Smooth muscle cell (in vitro differentiated cells): Measurements from ENCODE around the gene KIAA1671. TPM values are rescaled to one million over a fixed set of nuclear protein-coding genes. Genes with fewer than 3 reads are reported as not detected.
A peak's percentile ranks its signal among the peaks of the same experiment; 100 is the strongest.

Experiments
- DNase-seq: peaks from one replicate; lab custom pipeline; 2025; ENCODE audit not compliant: unreplicated experiment; lab: John Stamatoyannopoulos, UW
- H2AFZ ChIP-seq: fragments of 200-600 bp; sonication (generic); 2 replicates; pipeline ENCODE4 v1.6.0; 2016; ENCODE audit warnings: antibody characterized with exemption, low read depth, mild to moderate bottlenecking
- H3F3A ChIP-seq: fragments of 200-600 bp; sonication (generic); 2 replicates; pipeline ENCODE4 v1.6.0; 2017; ENCODE audit warnings: antibody characterized with exemption, low read depth
- H3K27ac ChIP-seq: fragments of 200-600 bp; sonication (generic); 2 replicates; pipeline ENCODE4 v1.5.1; 2016; ENCODE audit warnings: low read depth, mild to moderate bottlenecking
- H3K27me3 ChIP-seq: fragments of 200-600 bp; sonication (generic); 2 replicates; pipeline ENCODE4 v1.6.1; 2016; ENCODE audit warnings: low read depth, mild to moderate bottlenecking
- H3K36me3 ChIP-seq: fragments of 200-600 bp; sonication (generic); 2 replicates; pipeline ENCODE4 v1.5.1; 2016; ENCODE audit warnings: low read depth
- H3K4me1 ChIP-seq: fragments of 200-600 bp; sonication (generic); 2 replicates; pipeline ENCODE4 v1.5.1; 2016; ENCODE audit warnings: low read depth
- H3K4me2 ChIP-seq: fragments of 200-600 bp; sonication (generic); 2 replicates; pipeline ENCODE4 v1.6.0; 2016; ENCODE audit warnings: mild to moderate bottlenecking
- H3K4me3 ChIP-seq: fragments of 200-600 bp; sonication (generic); 2 replicates; pipeline ENCODE4 v1.5.1; 2016; ENCODE audit warnings: mild to moderate bottlenecking
- H3K79me2 ChIP-seq: fragments of 200-600 bp; sonication (generic); 2 replicates; pipeline ENCODE4 v1.6.0; 2016; ENCODE audit warnings: low read depth, mild to moderate bottlenecking
- H3K9ac ChIP-seq: fragments of 200-600 bp; sonication (generic); 2 replicates; pipeline ENCODE4 v1.6.0; 2016; ENCODE audit warnings: low read depth
- H3K9me3 ChIP-seq: fragments of 200-600 bp; sonication (generic); replicated peaks from 2 replicates; pipeline ENCODE4 v1.5.1; 2016; ENCODE audit warnings: low read depth
- H4K20me1 ChIP-seq: fragments of 200-600 bp; sonication (generic); 2 replicates; pipeline ENCODE4 v1.6.0; 2016; ENCODE audit warnings: low read depth
- WGBS: methylation state at CpG from one replicate; pipeline ENCODE4 v1.1.7; 2016; ENCODE audit warnings: low lambda C conversion rate; 5-methylcytosine and 5-hydroxymethylcytosine counted together
- polyA plus RNA-seq: library from polyadenylated mRNA; unstranded; fragments of >200 nt; fragmentation: Nextera tagmentation; extraction: Ambion mirVana; gene quantifications from 2 replicates; pipeline ENCODE4 v1.2.1, GENCODE V29; 2016
- total RNA-seq: library from RNA; depleted of rRNA; stranded (reverse); fragments of >200 nt; gene quantifications from 2 replicates; pipeline ENCODE4 v1.2.3, GENCODE V29; 2014
- TF ChIP-seq, protein P1 (sequence below): fragments of 200-600 bp; sonication (generic); IDR thresholded peaks from 2 replicates; pipeline ENCODE4 v1.5.1; 2017; ENCODE audit warnings: borderline replicate concordance, mild to moderate bottlenecking, antibody characterized with exemption; ENCODE audit not compliant: insufficient read depth, poor library complexity, severe bottlenecking

KIAA1671 gene
- total and polyA plus RNA-seq, 2 experiments from 2014 or later: 1.7 to 7.6 TPM

DNA sequence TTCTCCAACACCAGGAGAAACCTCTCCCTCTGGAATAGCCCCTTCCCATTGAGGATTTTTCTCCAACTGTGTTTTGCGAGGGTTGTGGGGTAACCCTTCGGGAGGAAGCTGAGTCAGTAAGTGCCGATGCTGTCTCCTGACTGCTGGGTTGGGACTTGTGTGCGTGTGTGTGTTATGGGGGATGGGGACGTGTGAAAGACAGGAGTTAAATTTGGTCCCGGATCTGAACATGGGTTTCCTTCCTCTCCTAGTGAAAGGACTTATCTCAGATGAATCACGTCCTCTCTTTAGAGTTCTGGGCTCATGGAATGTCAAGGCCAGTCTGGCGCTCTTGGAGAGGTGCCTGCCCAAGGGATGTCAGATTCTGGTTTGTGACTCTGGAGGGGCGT lies 33.3 kb downstream of the KIAA1671 start:
- H3K27me3 ChIP-seq: no peaks in the 10 kb centered on the region
- H3K4me3 ChIP-seq: peak overlapping the region; percentile 29
- peak overlapping the region; percentile 17 for H2AFZ ChIP-seq
- H3K4me2 ChIP-seq: peak overlapping the region; percentile 78
- H4K20me1 ChIP-seq: no peaks in the 10 kb centered on the region
- WGBS: 17% methylated on average over 9 of the region's 9 CpGs
- TF ChIP-seq, protein P1, sequence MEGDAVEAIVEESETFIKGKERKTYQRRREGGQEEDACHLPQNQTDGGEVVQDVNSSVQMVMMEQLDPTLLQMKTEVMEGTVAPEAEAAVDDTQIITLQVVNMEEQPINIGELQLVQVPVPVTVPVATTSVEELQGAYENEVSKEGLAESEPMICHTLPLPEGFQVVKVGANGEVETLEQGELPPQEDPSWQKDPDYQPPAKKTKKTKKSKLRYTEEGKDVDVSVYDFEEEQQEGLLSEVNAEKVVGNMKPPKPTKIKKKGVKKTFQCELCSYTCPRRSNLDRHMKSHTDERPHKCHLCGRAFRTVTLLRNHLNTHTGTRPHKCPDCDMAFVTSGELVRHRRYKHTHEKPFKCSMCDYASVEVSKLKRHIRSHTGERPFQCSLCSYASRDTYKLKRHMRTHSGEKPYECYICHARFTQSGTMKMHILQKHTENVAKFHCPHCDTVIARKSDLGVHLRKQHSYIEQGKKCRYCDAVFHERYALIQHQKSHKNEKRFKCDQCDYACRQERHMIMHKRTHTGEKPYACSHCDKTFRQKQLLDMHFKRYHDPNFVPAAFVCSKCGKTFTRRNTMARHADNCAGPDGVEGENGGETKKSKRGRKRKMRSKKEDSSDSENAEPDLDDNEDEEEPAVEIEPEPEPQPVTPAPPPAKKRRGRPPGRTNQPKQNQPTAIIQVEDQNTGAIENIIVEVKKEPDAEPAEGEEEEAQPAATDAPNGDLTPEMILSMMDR: no peak
- peaks cover 5% of the 10 kb centered on the region for H3K79me2 ChIP-seq
- H3K4me1 ChIP-seq: peaks cover 22% of the 10 kb centered on the region
- no peaks in the 10 kb centered on the region for H3K36me3 ChIP-seq
- no peaks in the 10 kb centered on the region for H3K9me3 ChIP-seq
- peak; percentile 30 for DNase-seq
- H3K27ac ChIP-seq: peak overlapping the region; percentile 97
- H3F3A ChIP-seq: peaks cover 11% of the 10 kb centered on the region
- H3K9ac ChIP-seq: peak overlapping the region; percentile 90

DNA sequence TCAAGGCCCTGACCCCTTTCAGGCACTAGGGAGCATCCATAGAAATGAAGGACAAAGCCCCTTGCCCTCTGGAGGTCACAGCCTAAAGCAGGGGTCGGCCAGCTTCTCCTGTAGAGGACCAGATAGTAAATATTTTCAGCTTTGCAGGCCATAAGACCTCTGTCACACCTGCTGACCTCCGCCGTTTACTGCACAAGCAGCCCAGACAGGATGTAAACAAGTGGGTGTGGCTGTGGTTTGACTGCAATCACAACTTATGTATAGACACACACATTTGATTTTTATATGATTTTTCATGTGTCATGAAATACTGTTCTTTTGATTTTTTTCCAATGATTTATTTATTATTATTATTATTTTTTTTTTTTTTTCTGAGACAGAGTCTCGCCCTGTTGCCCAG lies 34.3 kb downstream of the KIAA1671 start:
- Histone ChIP-seq H3K27ac (no peak overlapping the region), H3K4me1 (peaks cover 26% of the 10 kb centered on the region), H2AFZ (no peak overlapping the region), H3K9me3 (no peaks in the 10 kb centered on the region), H3K4me3 (no peak overlapping the region), H3K4me2 (no peak overlapping the region), H3K79me2 (peaks cover 3% of the 10 kb centered on the region), H4K20me1 (no peaks in the 10 kb centered on the region), H3K27me3 (no peaks in the 10 kb centered on the region), H3F3A (peaks cover 17% of the 10 kb centered on the region), H3K9ac (no peak overlapping the region), H3K36me3 (no peaks in the 10 kb centered on the region)
- no peak for DNase-seq
- TF ChIP-seq, protein P1: no peak
- 79% methylated on average over 4 of the region's 4 CpGs for WGBS

DNA sequence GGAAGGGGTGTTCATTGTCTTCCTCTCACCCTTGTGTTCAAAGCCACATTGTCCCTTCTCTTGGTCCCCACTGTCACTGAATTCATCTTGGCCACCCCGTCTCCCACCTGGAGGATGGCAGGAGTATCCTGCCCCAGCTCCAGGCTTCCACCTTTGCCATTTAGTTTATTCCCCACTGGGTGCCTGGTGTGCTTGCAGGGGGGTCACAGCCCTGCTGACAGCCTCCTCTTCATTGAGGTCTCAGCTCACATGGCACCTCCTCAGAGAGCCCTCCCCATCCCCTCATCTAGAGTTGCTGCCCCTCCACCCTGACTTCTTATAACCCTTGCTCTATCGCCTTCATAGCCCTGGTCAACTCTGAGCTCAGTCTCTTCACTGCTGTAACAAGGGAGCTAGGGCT lies 36.6 kb downstream of the KIAA1671 start:
- TF ChIP-seq, protein P1: no peak
- no peaks in the 10 kb centered on the region for H3K79me2 ChIP-seq
- H3K4me1 ChIP-seq: peaks cover 19% of the 10 kb centered on the region
- no peaks in the 10 kb centered on the region for H4K20me1 ChIP-seq
- DNase-seq: no peak
- WGBS: 93% methylated on average over 2 of the region's 2 CpGs
- H3K4me3 ChIP-seq: no peak overlapping the region
- peaks cover 17% of the 10 kb centered on the region for H3F3A ChIP-seq
- no peak overlapping the region for H3K27ac ChIP-seq
- no peak overlapping the region for H3K4me2 ChIP-seq
- no peaks in the 10 kb centered on the region for H3K36me3 ChIP-seq
- no peaks in the 10 kb centered on the region for H3K9me3 ChIP-seq
- no peak overlapping the region for H3K9ac ChIP-seq
- H3K27me3 ChIP-seq: no peaks in the 10 kb centered on the region
- H2AFZ ChIP-seq: no peak overlapping the region

DNA sequence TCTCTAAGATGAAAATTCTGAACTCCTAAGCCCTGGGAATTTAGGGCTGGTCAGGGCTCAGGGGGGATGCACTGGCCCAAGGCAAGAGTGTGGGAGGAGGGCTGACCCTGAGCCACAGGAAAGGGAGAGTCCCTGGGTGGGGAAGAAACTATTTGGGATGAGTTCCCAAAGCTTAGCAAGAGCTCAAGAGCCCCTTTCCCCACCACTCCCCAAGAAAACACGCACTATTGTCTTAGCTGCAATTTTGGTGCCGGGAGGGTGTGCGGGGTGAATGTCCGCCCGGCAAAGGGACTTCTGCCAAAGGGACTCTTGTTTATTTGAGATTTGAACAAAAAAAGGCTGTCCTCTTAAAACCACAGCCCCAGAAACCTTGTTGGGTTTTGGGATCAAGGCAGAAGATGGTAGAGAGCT lies 37.0 kb downstream of the KIAA1671 start:
- Histone ChIP-seq H2AFZ (no peak overlapping the region), H3K4me3 (no peak overlapping the region), H3K27ac (no peak overlapping the region), H3K9me3 (no peaks in the 10 kb centered on the region), H3K4me2 (no peak overlapping the region), H3K4me1 (peaks cover 17% of the 10 kb centered on the region), H3K27me3 (no peaks in the 10 kb centered on the region), H3K79me2 (no peaks in the 10 kb centered on the region), H4K20me1 (no peaks in the 10 kb centered on the region), H3F3A (peaks cover 18% of the 10 kb centered on the region), H3K9ac (no peak overlapping the region), H3K36me3 (no peaks in the 10 kb centered on the region)
- WGBS: 95% methylated on average over 5 of the region's 5 CpGs
- DNase-seq: no peak
- TF ChIP-seq, protein P1: no peak
